HEK293 (cell line): Measurements from ENCODE around the gene DHX57.

ENCODE experiments used
- EGR2 ChIP-seq: fragments of 450-650 bp; formaldehyde crosslinking; IDR thresholded peaks from 2 replicates; pipeline ENCODE4 v1.5.1; 2016; ENCODE audit warnings: low read depth, missing biosample characterization, missing genetic modification characterization
- HOXC10 ChIP-seq: sonication (generic); formaldehyde crosslinking; IDR thresholded peaks from 2 replicates; pipeline ENCODE4 v1.8.1; 2023; ENCODE audit warnings: mild to moderate bottlenecking, missing genetic modification reagents
- IKZF3 ChIP-seq: fragments of 450-650 bp; IDR thresholded peaks from 2 replicates; pipeline ENCODE4 v1.5.0; 2018; ENCODE audit warnings: missing biosample characterization, mild to moderate bottlenecking, missing genetic modification characterization, moderate library complexity
- KLF7 ChIP-seq: fragments of 450-650 bp; formaldehyde crosslinking; IDR thresholded peaks from 2 replicates; pipeline ENCODE4 v1.5.1; 2016; ENCODE audit warnings: missing biosample characterization, missing genetic modification characterization, borderline replicate concordance
- KLF8 ChIP-seq: fragments of 450-650 bp; formaldehyde crosslinking; IDR thresholded peaks from 2 replicates; pipeline ENCODE4 v1.5.1; 2016; ENCODE audit warnings: missing biosample characterization, missing genetic modification characterization
- MEIS1 ChIP-seq: sonication (generic); formaldehyde crosslinking; IDR thresholded peaks from 2 replicates; pipeline ENCODE4 v1.8.1; 2022; ENCODE audit warnings: missing genetic modification reagents, mild to moderate bottlenecking, borderline replicate concordance
- PRDM2 ChIP-seq: fragments of 450-650 bp; formaldehyde crosslinking; IDR thresholded peaks from 2 replicates; pipeline ENCODE4 v1.5.1; 2016; ENCODE audit warnings: missing biosample characterization, missing genetic modification characterization, borderline replicate concordance
- PRDM4 ChIP-seq: fragments of 450-650 bp; formaldehyde crosslinking; IDR thresholded peaks from 2 replicates; pipeline ENCODE4 v1.5.1; 2017; ENCODE audit warnings: missing biosample characterization, missing genetic modification characterization
- REPIN1 ChIP-seq: fragments of 450-650 bp; formaldehyde crosslinking; IDR thresholded peaks from 2 replicates; pipeline ENCODE4 v1.5.1; 2017; ENCODE audit warnings: missing biosample characterization, missing genetic modification characterization, low read depth
- SP2 ChIP-seq: fragments of 450-650 bp; formaldehyde crosslinking; IDR thresholded peaks from 2 replicates; pipeline ENCODE4 v1.5.1; 2016; ENCODE audit warnings: missing biosample characterization, missing genetic modification characterization
- TRIM28 ChIP-seq: IDR thresholded peaks from 2 replicates; pipeline ENCODE4 v1.6.1; 2011; ENCODE audit warnings: low read length, control low read depth, borderline replicate concordance
- ZBTB17 ChIP-seq: fragments of 450-650 bp; formaldehyde crosslinking; IDR thresholded peaks from 2 replicates; pipeline ENCODE4 v1.5.1; 2016; ENCODE audit warnings: missing biosample characterization, missing genetic modification characterization
- ZFHX2 ChIP-seq: fragments of 450-650 bp; formaldehyde crosslinking; conservative IDR thresholded peaks from 2 replicates; pipeline ENCODE4 v1.5.1; 2016; ENCODE audit warnings: missing biosample characterization, missing genetic modification characterization
- ZNF133 ChIP-seq: fragments of 450-650 bp; formaldehyde crosslinking; IDR thresholded peaks from 2 replicates; pipeline ENCODE4 v1.5.1; 2016; ENCODE audit warnings: missing biosample characterization, missing genetic modification characterization
- ZNF157 ChIP-seq: fragments of 450-650 bp; formaldehyde crosslinking; IDR thresholded peaks from 2 replicates; pipeline ENCODE4 v1.5.1; 2016; ENCODE audit warnings: missing biosample characterization, missing genetic modification characterization
- ZNF16 ChIP-seq: fragments of 450-650 bp; formaldehyde crosslinking; IDR thresholded peaks from 2 replicates; pipeline ENCODE4 v1.5.1; 2016; ENCODE audit warnings: low read depth, missing biosample characterization, missing genetic modification characterization
- ZNF184 ChIP-seq: fragments of 450-650 bp; IDR thresholded peaks from 2 replicates; pipeline ENCODE4 v1.5.1; 2018; ENCODE audit warnings: missing biosample characterization, mild to moderate bottlenecking, missing genetic modification characterization
- ZNF214 ChIP-seq: fragments of 450-650 bp; formaldehyde crosslinking; IDR thresholded peaks from 2 replicates; pipeline ENCODE4 v1.5.1; 2017; ENCODE audit warnings: missing biosample characterization, mild to moderate bottlenecking, missing genetic modification characterization, borderline replicate concordance
- ZNF24 ChIP-seq: fragments of 450-650 bp; formaldehyde crosslinking; IDR thresholded peaks from 2 replicates; pipeline ENCODE4 v1.5.1; 2016; ENCODE audit warnings: missing biosample characterization, missing genetic modification characterization
- ZNF302 ChIP-seq: fragments of 450-650 bp; formaldehyde crosslinking; IDR thresholded peaks from 2 replicates; pipeline ENCODE4 v1.5.1; 2016; ENCODE audit warnings: missing biosample characterization, missing genetic modification characterization, low read depth
- ZNF341 ChIP-seq: fragments of 450-650 bp; formaldehyde crosslinking; IDR thresholded peaks from 2 replicates; pipeline ENCODE4; 2016; ENCODE audit warnings: low read depth, missing biosample characterization, missing genetic modification characterization
- ZNF354C ChIP-seq: fragments of 450-650 bp; formaldehyde crosslinking; IDR thresholded peaks from 2 replicates; pipeline ENCODE4 v1.5.1; 2016; ENCODE audit warnings: missing biosample characterization, missing genetic modification characterization, low read depth, borderline replicate concordance
- ZNF398 ChIP-seq: fragments of 450-650 bp; formaldehyde crosslinking; IDR thresholded peaks from 2 replicates; pipeline ENCODE4 v1.5.1; 2017; ENCODE audit warnings: missing biosample characterization, missing genetic modification characterization
- ZNF501 ChIP-seq: fragments of 450-650 bp; formaldehyde crosslinking; IDR thresholded peaks from 2 replicates; pipeline ENCODE4 v1.5.1; 2016; ENCODE audit warnings: missing biosample characterization, missing genetic modification characterization
- ZNF513 ChIP-seq: fragments of 450-650 bp; IDR thresholded peaks from 2 replicates; pipeline ENCODE4 v1.5.1; 2018; ENCODE audit warnings: missing biosample characterization, missing genetic modification characterization
- ZNF544 ChIP-seq: fragments of 450-650 bp; formaldehyde crosslinking; IDR thresholded peaks from 2 replicates; pipeline ENCODE4 v1.5.0; 2017; ENCODE audit warnings: missing biosample characterization, missing genetic modification characterization
- ZNF792 ChIP-seq: fragments of 450-650 bp; formaldehyde crosslinking; IDR thresholded peaks from 2 replicates; pipeline ENCODE4 v1.5.1; 2016; ENCODE audit warnings: missing biosample characterization, missing genetic modification characterization
- ZNF830 ChIP-seq: fragments of 450-650 bp; IDR thresholded peaks from 2 replicates; pipeline ENCODE4 v1.5.0; 2018; ENCODE audit warnings: missing biosample characterization, missing genetic modification characterization, low read depth, mild to moderate bottlenecking, moderate library complexity
- ZXDB ChIP-seq: fragments of 450-650 bp; formaldehyde crosslinking; IDR thresholded peaks from 2 replicates; pipeline ENCODE4 v1.5.1; 2016; ENCODE audit warnings: missing biosample characterization, missing genetic modification characterization

DHX57 gene

GRCh38 chr2:38750891-38751595, 124.7 kb downstream of the DHX57 start, which contains the start of gene SRSF7 (continued):
- TF ChIP-seq ZNF398 (tag by site-specific recombination) (0 out of 2 replicates have a peak, but pooled peaks have one; percentile 62), PRDM2 (tag by site-specific recombination) (no peak; the same call in 1 of the 2 replicates), ZNF184 (tag by site-specific recombination) (no peak), ZNF544 (tag by site-specific recombination) (no peak), TRIM28 (peak; percentile 77; the same call in 1 of the 2 replicates), KLF8 (tag by site-specific recombination) (peak; percentile 48; the same call in 1 of the 2 replicates), ZNF341 (tag by site-specific recombination) (peak; percentile 91), ZNF830 (no peak), ZNF501 (peak; percentile 99), ZNF792 (peak; percentile 28; the same call in 1 of the 2 replicates), PRDM4 (tag by site-specific recombination) (peak; percentile 43), ZNF133 (peak; percentile 29; the same call in 1 of the 2 replicates), KLF7 (tag by site-specific recombination) (peak; percentile 28; the same call in 1 of the 2 replicates), REPIN1 (tag by site-specific recombination) (0 out of 2 replicates have a peak, but pooled peaks have one; percentile 72), MEIS1 (CRISPR knock-in tag) (no peak), ZNF513 (tag by site-specific recombination) (peak; percentile 83), ZXDB (tag by site-specific recombination) (peak; percentile 88), SP2 (tag by site-specific recombination) (peak; percentile 89), ZNF354C (tag by site-specific recombination) (no peak), EGR2 (peak; percentile 51), ZNF157 (tag by site-specific recombination) (no peak), ZNF214 (no peak), ZFHX2 (tag by site-specific recombination) (peak; percentile 79), HOXC10 (CRISPR knock-in tag) (no peak), ZBTB17 (peak; percentile 93), ZNF302 (tag by site-specific recombination) (no peak), ZNF24 (tag by site-specific recombination) (peak; percentile 84), IKZF3 (tag by site-specific recombination) (peak; percentile 86), ZNF16 (tag by site-specific recombination) (no peak)
